CD4-positive, CD25-positive, alpha-beta regulatory T cell (primary cell): ENCODE data around the gene TMEM243. TPM values are rescaled to one million over a fixed set of nuclear protein-coding genes. Genes with fewer than 3 reads are reported as not detected.
A peak's percentile ranks its signal among the peaks of the same experiment; 100 is the strongest.

ENCODE experiments used
- ATAC-seq, 2 donors: fragments of 150-1000 bp; cut with Tn5 transposase; one replicate each; pipeline ENCODE4 v1.10.0; 2021; ENCODE audit warnings: low read depth in 2 of 2, moderate number of reproducible peaks in 2 of 2, moderate library complexity in 1 of 2
- DNase-seq, 3 donors: peaks; one replicate each; pipeline versions ENCODE4 v3.0.0 to v3.0.0-alpha.2; 2012 to 2022; ENCODE audit warnings: mixed read lengths in 1 of 3
- H3K27ac ChIP-seq: one replicate; pipeline ENCODE4 v1.7.0; 2013; ENCODE audit warnings: mild to moderate bottlenecking, low read length; ENCODE audit not compliant: insufficient read depth, poor library complexity, severe bottlenecking
- H3K27me3 ChIP-seq: one replicate; pipeline ENCODE4 v1.7.0; 2013; ENCODE audit warnings: low read length; ENCODE audit not compliant: control insufficient read depth, insufficient read depth
- H3K36me3 ChIP-seq: one replicate; pipeline ENCODE4 v1.7.0; 2013; ENCODE audit warnings: mild to moderate bottlenecking, low read length, moderate library complexity; ENCODE audit not compliant: control insufficient read depth, insufficient read depth
- H3K4me1 ChIP-seq: 2 replicates; pipeline ENCODE4 v1.7.0; 2013; ENCODE audit warnings: mild to moderate bottlenecking, low read length; ENCODE audit not compliant: insufficient read depth, control insufficient read depth, poor library complexity, severe bottlenecking
- H3K4me3 ChIP-seq: one replicate; pipeline ENCODE4 v1.7.0; 2013; ENCODE audit warnings: low read depth, mild to moderate bottlenecking, low read length, moderate library complexity
- H3K9me3 ChIP-seq, 2 experiments: 1 replicate in 1 of 2; 2 replicates in 1 of 2; pipeline ENCODE4 v1.7.0; 2013; ENCODE audit warnings: low read length in 2 of 2, mild to moderate bottlenecking in 1 of 2, moderate library complexity in 1 of 2; ENCODE audit not compliant: control insufficient read depth in 2 of 2
- H3K27ac Mint-ChIP-seq, 3 donors: one replicate each; pipeline ENCODE4 v1.8.0; 2020 to 2022; ENCODE audit warnings: mild to moderate bottlenecking in 3 of 3, mixed read lengths in 3 of 3, moderate library complexity in 2 of 3
- H3K27me3 Mint-ChIP-seq: one replicate; pipeline ENCODE4 v1.8.0; 2022; ENCODE audit warnings: mild to moderate bottlenecking, mixed read lengths
- H3K36me3 Mint-ChIP-seq: one replicate; pipeline ENCODE4 v1.8.0; 2020; ENCODE audit warnings: mixed read lengths
- H3K4me1 Mint-ChIP-seq, 4 donors: one replicate each; pipeline ENCODE4 v1.8.0; 2020 to 2022; ENCODE audit warnings: mixed read lengths in 4 of 4, mild to moderate bottlenecking in 1 of 4
- H3K4me3 Mint-ChIP-seq, 4 donors: one replicate each; pipeline ENCODE4 v1.8.0; 2020 to 2022; ENCODE audit warnings: mild to moderate bottlenecking in 4 of 4, mixed read lengths in 4 of 4, moderate library complexity in 3 of 4
- H3K9me3 Mint-ChIP-seq, 7 donors: one replicate each; pipeline ENCODE4 v1.8.0; 2020 to 2022; ENCODE audit warnings: mixed read lengths in 7 of 7, mild to moderate bottlenecking in 3 of 7, moderate library complexity in 2 of 7
- polyA plus RNA-seq, 4 donors: library from polyadenylated mRNA; unstranded; fragments of 300-500 nt; fragmentation: Illumina TruSeq; gene quantifications; one replicate each; pipeline ENCODE4 v1.2.3, GENCODE V29; 2021
- total RNA-seq: library from RNA; stranded (reverse); gene quantifications from one replicate; pipeline ENCODE4 v1.2.3, GENCODE V29; 2022

The TMEM243 gene
- total and polyA plus RNA-seq, 5 donors from 2014 or later: 56.9 to 98.0 (median 78.7) TPM

DNA sequence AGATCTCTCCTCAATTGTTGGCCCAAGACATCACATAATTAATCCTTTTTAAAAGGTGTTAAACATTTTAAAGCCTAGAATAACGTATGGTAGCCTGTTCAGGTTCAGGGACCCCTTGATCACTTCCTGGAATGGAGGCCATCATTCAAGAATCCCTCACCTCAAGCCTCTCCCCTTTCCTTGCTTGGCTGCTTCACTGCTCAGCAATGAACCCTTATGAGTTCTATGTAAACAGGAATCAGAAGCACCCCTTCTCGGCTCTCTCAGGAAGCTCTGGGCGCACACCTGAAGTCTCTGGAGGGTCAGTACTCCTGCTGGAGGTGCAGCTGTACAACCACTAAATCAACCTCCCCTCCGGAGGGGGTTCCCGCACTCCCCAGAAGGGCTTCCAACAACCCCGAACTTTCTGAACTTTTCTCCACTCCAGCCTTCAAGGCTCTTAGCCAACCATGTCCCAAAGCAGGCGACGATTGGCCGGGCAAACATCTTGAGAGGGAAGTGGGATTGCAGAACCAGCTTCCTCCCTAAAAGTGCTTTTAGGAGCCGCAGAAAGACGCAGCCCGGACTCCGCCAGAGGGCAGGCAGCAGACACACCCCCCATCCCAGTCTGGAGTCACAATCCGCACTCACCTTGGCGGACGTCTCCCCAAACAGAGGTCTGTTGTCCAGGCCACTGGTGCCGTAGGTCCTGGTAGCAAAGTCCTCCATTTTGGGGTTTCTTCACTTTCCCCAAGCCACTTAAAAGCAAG is 562 bp downstream of the TMEM243 start:
- Histone ChIP-seq H3K4me1 (peaks cover 59% of the 10 kb centered on the region), H3K4me3 (peak overlapping the region; percentile 99), H3K27me3 (peaks cover 3% of the 10 kb centered on the region), H3K27ac (peak overlapping the region; percentile 93), H3K36me3 (no peaks in the 10 kb centered on the region), H3K9me3 (no peaks in the 10 kb centered on the region)
- Mint-ChIP-seq H3K27me3 (peaks cover 7% of the 10 kb centered on the region), H3K4me3 (peak overlapping the region in 3 of 4 donors; percentile 99 to 100 (median 99)), H3K27ac (peak overlapping the region; percentile 98 to 99 (median 99)), H3K36me3 (peaks cover 3% of the 10 kb centered on the region), H3K9me3 (peaks cover 0 to 2% (median 0%) of the 10 kb centered on the region in 7 donors), H3K4me1 (peaks cover 23 to 51% (median 40%) of the 10 kb centered on the region in 4 donors)
- ATAC-seq (peak; percentile 2 to 7), DNase-seq (peak; percentile 38 to 60 (median 47))

DNA sequence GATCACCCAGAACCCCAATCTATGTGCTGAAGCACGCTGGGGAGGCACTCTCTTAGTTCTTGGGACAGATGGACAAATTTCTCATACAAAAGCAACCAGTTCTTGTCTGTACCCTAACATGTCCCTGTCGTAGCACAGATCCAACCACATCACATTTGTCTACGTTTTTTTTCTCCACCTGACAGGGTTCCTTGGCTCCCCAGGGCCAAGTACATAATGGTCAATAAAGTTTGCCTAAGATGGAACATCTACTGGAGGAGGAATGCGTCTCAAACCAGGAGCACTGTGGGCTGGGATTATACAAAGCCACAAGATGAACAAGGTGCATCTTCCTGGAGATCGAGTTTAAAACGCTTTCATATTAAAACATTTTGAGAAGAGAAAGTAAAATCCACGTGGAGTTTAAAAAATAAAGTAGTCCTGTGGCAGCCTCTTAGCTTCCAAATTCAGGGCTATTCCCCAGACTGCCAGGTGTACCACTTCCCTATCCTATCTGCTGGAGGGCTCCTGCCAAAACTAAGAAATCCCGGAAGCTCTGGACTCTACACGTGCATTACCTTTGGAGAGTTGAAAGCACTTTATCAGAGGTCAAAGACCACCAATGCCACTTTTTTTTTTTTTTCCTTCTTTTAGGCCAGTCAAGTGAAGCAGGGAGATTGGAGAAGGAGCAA is 1.4 kb downstream of the TMEM243 start:
- DNase-seq (no peak), ATAC-seq (no peak)
- Mint-ChIP-seq H3K4me3 (peak overlapping the region in 3 of 4 donors; percentile 99 to 100 (median 99)), H3K4me1 (peaks cover 26 to 60% (median 48%) of the 10 kb centered on the region in 4 donors), H3K9me3 (peaks cover 0 to 2% (median 0%) of the 10 kb centered on the region in 7 donors), H3K27me3 (peaks cover 7% of the 10 kb centered on the region), H3K27ac (peak overlapping the region; percentile 98 to 99 (median 99)), H3K36me3 (peaks cover 7% of the 10 kb centered on the region)
- peaks cover 67% of the 10 kb centered on the region for H3K4me1 ChIP-seq
- H3K9me3 ChIP-seq: no peaks in the 10 kb centered on the region
- no peaks in the 10 kb centered on the region for H3K36me3 ChIP-seq
- peaks cover 3% of the 10 kb centered on the region for H3K27me3 ChIP-seq
- H3K27ac ChIP-seq: peak overlapping the region; percentile 93
- peak overlapping the region; percentile 99 for H3K4me3 ChIP-seq

- Mint-ChIP-seq H3K9me3 (peaks cover 0 to 2% (median 0%) of the 10 kb centered on the region in 7 donors), H3K27me3 (peaks cover 7% of the 10 kb centered on the region), H3K4me1 (peaks cover 37 to 72% (median 59%) of the 10 kb centered on the region in 4 donors), H3K36me3 (peaks cover 10% of the 10 kb centered on the region), H3K27ac (peak overlapping the region; percentile 98 to 99 (median 99)), H3K4me3 (peak overlapping the region in 3 of 4 donors; percentile 99 to 100 (median 99))
- H3K36me3 ChIP-seq: no peaks in the 10 kb centered on the region
- ATAC-seq: peak; percentile 10 to 13
- peak overlapping the region; percentile 93 for H3K27ac ChIP-seq
- H3K4me3 ChIP-seq: peak overlapping the region; percentile 99
- DNase-seq: peak in 2 of 3 donors; percentile 59 to 81
- H3K9me3 ChIP-seq: no peaks in the 10 kb centered on the region
- H3K27me3 ChIP-seq: peaks cover 1% of the 10 kb centered on the region
- peaks cover 79% of the 10 kb centered on the region for H3K4me1 ChIP-seq
Observed at GRCh38 chr7:87216701-87217508, 2.6 kb downstream of the TMEM243 start.

DNA sequence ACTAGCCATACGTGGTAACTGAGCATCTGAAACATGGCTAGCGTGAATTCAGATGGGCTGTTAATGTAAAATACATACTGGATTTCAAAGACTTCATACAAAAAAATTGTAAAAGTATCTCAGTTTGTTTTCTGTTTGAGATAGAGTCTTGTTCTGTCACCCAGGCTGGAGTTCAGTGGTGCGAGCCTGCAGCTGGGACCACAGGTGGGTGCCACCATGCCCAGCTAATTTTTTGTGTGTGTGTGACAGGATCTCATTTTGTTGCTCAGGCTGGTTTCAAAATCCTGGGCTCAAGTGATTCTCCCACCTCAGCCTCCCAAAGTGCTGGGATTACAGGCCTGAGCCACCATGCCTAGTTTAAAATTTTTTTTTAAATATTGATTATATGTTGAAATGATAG is 4.5 kb downstream of the TMEM243 start:
- peaks cover 10% of the 10 kb centered on the region for H3K36me3 Mint-ChIP-seq
- DNase-seq: no peak
- peaks cover 0 to 2% (median 0%) of the 10 kb centered on the region in 7 donors for H3K9me3 Mint-ChIP-seq
- no peaks in the 10 kb centered on the region for H3K36me3 ChIP-seq
- no peaks in the 10 kb centered on the region for H3K9me3 ChIP-seq
- H3K27me3 Mint-ChIP-seq: no peaks in the 10 kb centered on the region
- H3K27ac Mint-ChIP-seq: peak overlapping the region in 2 of 3 donors; percentile 90 to 93
- no peaks in the 10 kb centered on the region for H3K27me3 ChIP-seq
- peaks cover 38 to 83% (median 63%) of the 10 kb centered on the region in 4 donors for H3K4me1 Mint-ChIP-seq
- peak overlapping the region; percentile 64 for H3K4me3 ChIP-seq
- peak overlapping the region in 1 of 4 donors; percentile 45 for H3K4me3 Mint-ChIP-seq
- peaks cover 91% of the 10 kb centered on the region for H3K4me1 ChIP-seq
- peak overlapping the region; percentile 93 for H3K27ac ChIP-seq
- ATAC-seq: no peak

DNA sequence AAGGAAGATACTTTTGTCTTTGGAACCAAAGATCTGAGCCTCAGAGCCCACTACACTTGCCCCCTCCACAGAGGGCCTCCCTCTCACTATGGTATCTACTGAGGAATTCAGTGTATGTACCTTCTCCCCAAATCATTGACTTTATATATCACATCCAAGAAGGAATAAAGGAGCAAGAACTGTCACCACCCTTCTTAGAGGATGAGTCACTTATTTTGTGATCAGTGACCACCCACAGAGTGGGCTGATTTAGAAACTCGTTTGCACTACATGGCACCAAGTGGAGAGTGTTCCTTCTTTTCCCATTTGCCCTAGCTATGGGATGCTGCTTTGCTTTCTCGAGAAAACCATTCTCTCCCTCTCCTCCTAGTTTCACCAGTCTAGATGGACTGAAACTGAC is 5.7 kb downstream of the TMEM243 start:
- Histone ChIP-seq H3K9me3 (no peaks in the 10 kb centered on the region), H3K27me3 (no peaks in the 10 kb centered on the region), H3K36me3 (no peaks in the 10 kb centered on the region), H3K4me1 (peaks cover 91% of the 10 kb centered on the region), H3K27ac (peak overlapping the region; percentile 62), H3K4me3 (peak overlapping the region; percentile 84)
- Mint-ChIP-seq H3K27me3 (no peaks in the 10 kb centered on the region), H3K36me3 (peaks cover 18% of the 10 kb centered on the region), H3K9me3 (peaks cover 0 to 2% (median 0%) of the 10 kb centered on the region in 7 donors), H3K27ac (peak overlapping the region; percentile 90 to 94 (median 93)), H3K4me3 (peak overlapping the region; percentile 45 to 96 (median 88)), H3K4me1 (peaks cover 37 to 91% (median 71%) of the 10 kb centered on the region in 4 donors)
- no peak for DNase-seq
- ATAC-seq: no peak

DNA sequence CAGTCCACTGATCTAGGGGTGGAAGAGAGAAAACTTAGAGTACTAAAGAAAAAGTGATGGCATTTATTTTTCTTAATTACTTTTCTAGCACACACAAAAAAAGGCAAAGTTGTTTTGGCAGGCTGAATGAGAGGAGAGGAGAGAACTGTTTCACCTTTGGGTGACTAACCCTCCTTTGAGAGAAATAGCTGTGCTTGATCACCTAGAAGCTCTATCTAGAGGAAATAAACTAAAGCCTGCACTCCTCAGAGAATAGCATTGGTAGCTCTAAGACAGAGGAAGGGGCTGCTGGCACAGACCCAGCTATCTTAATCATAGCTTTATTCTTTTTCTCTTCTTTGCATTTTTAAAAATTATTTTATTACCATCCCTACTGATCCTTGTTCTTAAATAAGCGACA is 6.3 kb downstream of the TMEM243 start:
- Mint-ChIP-seq H3K36me3 (peaks cover 22% of the 10 kb centered on the region), H3K27ac (peak overlapping the region; percentile 90 to 94 (median 93)), H3K27me3 (no peaks in the 10 kb centered on the region), H3K4me1 (peaks cover 31 to 95% (median 76%) of the 10 kb centered on the region in 4 donors), H3K9me3 (peaks cover 0 to 2% (median 0%) of the 10 kb centered on the region in 7 donors), H3K4me3 (peak overlapping the region; percentile 45 to 96 (median 88))
- H3K9me3 ChIP-seq: no peaks in the 10 kb centered on the region
- DNase-seq (peak in 1 of 3 donors; percentile 32), ATAC-seq (peak; percentile 34 to 45)
- H3K27me3 ChIP-seq: no peaks in the 10 kb centered on the region
- peak overlapping the region; percentile 62 for H3K27ac ChIP-seq
- H3K4me3 ChIP-seq: peak overlapping the region; percentile 84
- peaks cover 86% of the 10 kb centered on the region for H3K4me1 ChIP-seq
- H3K36me3 ChIP-seq: no peaks in the 10 kb centered on the region

- Histone ChIP-seq H3K4me3 (peak overlapping the region; percentile 84), H3K36me3 (no peaks in the 10 kb centered on the region), H3K9me3 (no peaks in the 10 kb centered on the region), H3K27me3 (no peaks in the 10 kb centered on the region), H3K4me1 (peaks cover 78% of the 10 kb centered on the region), H3K27ac (peak overlapping the region; percentile 62)
- DNase-seq (peak in 2 of 3 donors; percentile 22 to 51), ATAC-seq (peak; percentile 39 to 50)
- Mint-ChIP-seq H3K9me3 (peaks cover 0 to 5% (median 0%) of the 10 kb centered on the region in 7 donors), H3K36me3 (peaks cover 30% of the 10 kb centered on the region), H3K4me3 (peak overlapping the region; percentile 45 to 96 (median 88)), H3K27me3 (no peaks in the 10 kb centered on the region), H3K4me1 (peaks cover 32 to 95% (median 80%) of the 10 kb centered on the region in 4 donors), H3K27ac (peak overlapping the region; percentile 90 to 94 (median 93))
Observed at GRCh38 chr7:87212498-87212897, 7.0 kb downstream of the TMEM243 start.
